DMS 273 treated with DMSO at 0.1 percent for 48 hours (cell line): ENCODE data around the gene WDFY2.
"Not testable (repeated sequence)": the region's sequence is repeated elsewhere in the genome, so short reads cannot be mapped to it uniquely, and the experiment has no call there.

Experiments used
- DNase-seq: peaks from one replicate; lab custom pipeline; 2025; lab: John Stamatoyannopoulos, UW

Gene WDFY2

GRCh38 chr13:51666839-51667238, 82.6 kb downstream of the WDFY2 start:
- no peak for DNase-seq

GRCh38 chr13:51668580-51669195, 84.4 kb downstream of the WDFY2 start:
- DNase-seq, result no peak

GRCh38 chr13:51673165-51673564, 88.9 kb downstream of the WDFY2 start:
- DNase-seq, result no peak

GRCh38 chr13:51674276-51674675, 90.0 kb downstream of the WDFY2 start:
- DNase-seq, result no peak

- no peak for DNase-seq
Observed at GRCh38 chr13:51675385-51675784, 91.1 kb downstream of the WDFY2 start.

- no peak for DNase-seq
Observed at GRCh38 chr13:51675877-51676276, 91.6 kb downstream of the WDFY2 start.

GRCh38 chr13:51676739-51677138, 92.5 kb downstream of the WDFY2 start:
- DNase-seq, result no peak

GRCh38 chr13:51678420-51678819, 94.2 kb downstream of the WDFY2 start:
- DNase-seq, result no peak

GRCh38 chr13:51679616-51680015, 95.4 kb downstream of the WDFY2 start:
- DNase-seq, result no peak

- DNase-seq, result no peak
Observed at GRCh38 chr13:51681037-51681678, 96.9 kb downstream of the WDFY2 start.

- no peak for DNase-seq
Observed at GRCh38 chr13:51682686-51683085, 98.4 kb downstream of the WDFY2 start.

GRCh38 chr13:51683597-51683996, 99.3 kb downstream of the WDFY2 start:
- no peak for DNase-seq

GRCh38 chr13:51684076-51684475, 99.8 kb downstream of the WDFY2 start:
- DNase-seq, result no peak

- DNase-seq, result no peak
Observed at GRCh38 chr13:51687947-51688714, 103.9 kb downstream of the WDFY2 start.

- no peak for DNase-seq
Observed at GRCh38 chr13:51688937-51689662, 104.8 kb downstream of the WDFY2 start.

GRCh38 chr13:51689663-51689996, 105.4 kb downstream of the WDFY2 start:
- DNase-seq, result no peak

GRCh38 chr13:51695677-51696076, 111.4 kb downstream of the WDFY2 start:
- not testable (repeated sequence) for DNase-seq

GRCh38 chr13:51697181-51697580, 112.9 kb downstream of the WDFY2 start:
- no peak for DNase-seq

GRCh38 chr13:51697855-51698254, 113.6 kb downstream of the WDFY2 start:
- DNase-seq, result no peak

GRCh38 chr13:51698352-51698751, 114.1 kb downstream of the WDFY2 start:
- DNase-seq, result no peak

GRCh38 chr13:51704399-51705313, 120.4 kb downstream of the WDFY2 start:
- no peak for DNase-seq

- DNase-seq, result no peak
Observed at GRCh38 chr13:51707461-51707860, 123.2 kb downstream of the WDFY2 start.
